ENCODE results near the gene UBE2G2.

GRCh38 chr21:44765231-44766013 is 36.2 kb downstream of the UBE2G2 start:
- no peak for TF ChIP-seq CTCF (IDR thresholded peaks at IDR 0.05)
- TF ChIP-seq ZFX (IDR thresholded peaks at IDR 0.05; ENCODE audit: borderline replicate concordance) = no peak

All from 22Rv1 (cell line).